Measurements from ENCODE around the gene SMYD3. TPM values are rescaled to one million over a fixed set of nuclear protein-coding genes. Genes with fewer than 3 reads are reported as not detected.

The SMYD3 gene
- total RNA-seq, 2 experiments from 2014 or later, result 22.6 to 24.6 TPM

GRCh38 chr1:246258250-246258649 is 248.8 kb downstream of the SMYD3 start:
- Mint-ChIP-seq H3K36me3 (ENCODE audit: low read depth) (peaks cover 16% of the 10 kb centered on the region), H3K4me1 (ENCODE audit: low read depth) (no peaks in the 10 kb centered on the region), H3K27me3 (no peaks in the 10 kb centered on the region), H3K4me3 (no peak overlapping the region), H3K9me3 (peaks cover 21% of the 10 kb centered on the region), H3K27ac (no peak overlapping the region)
- ChIA-PET POLR2A (no interaction called here), CTCF (no interaction called here)
- intact Hi-C loops (cut with micrococcal nuclease), result no loop called here
- no peak for DNase-seq
- ATAC-seq, result no peak
- TF ChIP-seq, protein P1, sequence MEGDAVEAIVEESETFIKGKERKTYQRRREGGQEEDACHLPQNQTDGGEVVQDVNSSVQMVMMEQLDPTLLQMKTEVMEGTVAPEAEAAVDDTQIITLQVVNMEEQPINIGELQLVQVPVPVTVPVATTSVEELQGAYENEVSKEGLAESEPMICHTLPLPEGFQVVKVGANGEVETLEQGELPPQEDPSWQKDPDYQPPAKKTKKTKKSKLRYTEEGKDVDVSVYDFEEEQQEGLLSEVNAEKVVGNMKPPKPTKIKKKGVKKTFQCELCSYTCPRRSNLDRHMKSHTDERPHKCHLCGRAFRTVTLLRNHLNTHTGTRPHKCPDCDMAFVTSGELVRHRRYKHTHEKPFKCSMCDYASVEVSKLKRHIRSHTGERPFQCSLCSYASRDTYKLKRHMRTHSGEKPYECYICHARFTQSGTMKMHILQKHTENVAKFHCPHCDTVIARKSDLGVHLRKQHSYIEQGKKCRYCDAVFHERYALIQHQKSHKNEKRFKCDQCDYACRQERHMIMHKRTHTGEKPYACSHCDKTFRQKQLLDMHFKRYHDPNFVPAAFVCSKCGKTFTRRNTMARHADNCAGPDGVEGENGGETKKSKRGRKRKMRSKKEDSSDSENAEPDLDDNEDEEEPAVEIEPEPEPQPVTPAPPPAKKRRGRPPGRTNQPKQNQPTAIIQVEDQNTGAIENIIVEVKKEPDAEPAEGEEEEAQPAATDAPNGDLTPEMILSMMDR (IDR thresholded peaks at IDR 0.05), result no peak

DNA sequence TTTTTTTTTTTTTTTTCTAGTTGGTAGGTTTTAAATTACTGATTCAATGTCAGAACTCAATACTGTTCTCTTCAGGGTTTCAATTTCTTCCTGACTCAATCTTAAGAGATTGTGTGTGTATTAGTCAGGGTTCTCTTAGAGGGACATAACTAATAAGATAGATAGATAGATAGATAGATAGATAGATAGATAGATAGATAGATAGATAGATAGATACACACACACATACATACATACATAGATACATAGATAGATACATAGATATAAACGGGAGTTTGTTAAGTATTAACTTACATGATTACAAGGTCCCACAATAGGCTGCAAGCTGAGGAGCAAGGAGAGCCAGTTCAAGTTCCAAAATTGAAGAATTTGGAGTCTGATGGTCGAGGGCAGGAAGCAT is 251.3 kb downstream of the SMYD3 start:
- POLR2A ChIA-PET, result no interaction called here
- intact Hi-C loops (cut with micrococcal nuclease), result no loop called here
- Mint-ChIP-seq H3K9me3 (peaks cover 17% of the 10 kb centered on the region), H3K27ac (no peak overlapping the region), H3K4me1 (ENCODE audit: low read depth) (no peaks in the 10 kb centered on the region), H3K36me3 (ENCODE audit: low read depth) (peaks cover 8% of the 10 kb centered on the region), H3K27me3 (no peaks in the 10 kb centered on the region), H3K4me3 (no peak overlapping the region)
- CTCF ChIA-PET, result no interaction called here
- DNase-seq, result no peak
- TF ChIP-seq, protein P1 (IDR thresholded peaks at IDR 0.05), result no peak
- ATAC-seq, result no peak

DNA sequence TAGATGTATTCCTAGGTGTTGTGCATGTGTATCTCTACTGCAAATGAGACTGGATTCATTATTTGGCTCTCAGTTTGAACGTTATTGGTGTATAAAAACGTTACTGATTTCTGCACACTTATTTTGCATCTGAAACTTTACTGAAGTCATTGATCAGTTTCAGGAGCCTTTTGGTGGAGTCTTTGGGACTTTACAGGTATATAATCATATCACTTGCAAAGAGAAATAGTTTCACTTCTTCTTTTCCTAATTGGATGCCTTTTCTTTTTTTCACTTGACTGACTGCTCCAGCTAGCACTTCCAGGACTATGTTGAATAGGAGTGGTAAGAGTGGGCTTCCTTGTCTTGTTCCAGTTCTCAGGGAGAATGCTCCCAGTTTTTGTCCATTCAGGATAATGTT is 252.2 kb downstream of the SMYD3 start:
- no peaks in the 10 kb centered on the region for H3K4me1 Mint-ChIP-seq (ENCODE audit: low read depth)
- intact Hi-C loops (cut with micrococcal nuclease), result no loop called here
- H3K9me3 Mint-ChIP-seq, result peaks cover 13% of the 10 kb centered on the region

GRCh38 chr1:246246430-246246829 is 260.6 kb downstream of the SMYD3 start:
- CTCF ChIA-PET, result no interaction called here
- Mint-ChIP-seq H3K4me1 (ENCODE audit: low read depth) (no peaks in the 10 kb centered on the region), H3K27ac (no peak overlapping the region), H3K36me3 (ENCODE audit: low read depth) (peaks cover 4% of the 10 kb centered on the region), H3K27me3 (no peaks in the 10 kb centered on the region), H3K4me3 (no peak overlapping the region), H3K9me3 (peaks cover 2% of the 10 kb centered on the region)
- ATAC-seq (no peak), DNase-seq (no peak)
- intact Hi-C loops (cut with micrococcal nuclease), result no loop called here
- POLR2A ChIA-PET, result no interaction called here
- TF ChIP-seq, protein P1 (IDR thresholded peaks at IDR 0.05), result no peak

More for the DNA sequence above, 252.2 kb downstream of the SMYD3 start:
- peaks cover 8% of the 10 kb centered on the region for H3K36me3 Mint-ChIP-seq (ENCODE audit: low read depth)
- ChIA-PET CTCF (no interaction called here), POLR2A (no interaction called here)
- ATAC-seq (no peak), DNase-seq (no peak)
- TF ChIP-seq, protein P1 (IDR thresholded peaks at IDR 0.05), result no peak
- H3K27ac Mint-ChIP-seq, result no peak overlapping the region
- no peaks in the 10 kb centered on the region for H3K27me3 Mint-ChIP-seq
- H3K4me3 Mint-ChIP-seq, result no peak overlapping the region

DNA sequence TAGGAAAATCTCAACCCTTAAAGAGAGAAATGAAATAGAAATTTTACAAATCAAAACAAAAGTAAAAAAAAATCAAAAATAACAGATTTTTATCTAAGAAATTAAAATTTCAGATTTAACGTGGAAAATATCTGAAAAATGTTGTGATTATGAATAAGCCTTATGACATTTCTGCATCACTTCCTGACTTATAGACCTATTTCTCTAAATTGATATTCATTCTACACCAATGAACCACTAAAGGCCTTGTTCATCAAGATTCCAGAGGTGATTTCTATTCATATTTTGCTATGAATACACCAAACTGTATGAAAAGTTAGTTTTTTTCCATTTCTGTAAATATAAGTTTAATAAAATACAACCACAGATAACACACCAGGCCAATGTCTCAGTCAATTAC is 261.5 kb downstream of the SMYD3 start:
- intact Hi-C loops (cut with micrococcal nuclease), result no loop called here
- no peak for ATAC-seq
- POLR2A ChIA-PET, result no interaction called here
- Mint-ChIP-seq H3K4me1 (ENCODE audit: low read depth) (no peaks in the 10 kb centered on the region), H3K27me3 (no peaks in the 10 kb centered on the region), H3K36me3 (ENCODE audit: low read depth) (peaks cover 4% of the 10 kb centered on the region), H3K27ac (no peak overlapping the region), H3K4me3 (no peak overlapping the region), H3K9me3 (peaks cover 2% of the 10 kb centered on the region)
- TF ChIP-seq, protein P1 (IDR thresholded peaks at IDR 0.05), result no peak
- DNase-seq, result no peak
- CTCF ChIA-PET, result no interaction called here
